HepG2 (cell line): ENCODE results near the gene NIT2. TPM values are rescaled to one million over a fixed set of nuclear protein-coding genes. Genes with fewer than 3 reads are reported as not detected.

Experiments used
- ATAD3A ChIP-seq: sonication (generic); formaldehyde crosslinking; IDR thresholded peaks from 2 replicates; pipeline ENCODE4 v1.4.0; 2020; ENCODE audit warnings: missing genetic modification reagents
- BCL6 ChIP-seq: IDR thresholded peaks from 2 replicates; pipeline ENCODE4 v1.6.1; 2016; ENCODE audit warnings: missing genetic modification reagents, missing compliant biosample characterization
- CBFB ChIP-seq: sonication (generic); formaldehyde crosslinking; IDR thresholded peaks from 2 replicates; pipeline ENCODE4 v1.4.0; 2020; ENCODE audit warnings: missing genetic modification reagents
- HNRNPLL ChIP-seq: fragments of 200-400 bp; formaldehyde crosslinking; IDR thresholded peaks from 2 replicates; pipeline ENCODE4 v1.6.1; 2017; ENCODE audit warnings: mild to moderate bottlenecking, low read depth, low read length; ENCODE audit not compliant: poor library complexity, severe bottlenecking
- ZNF33B ChIP-seq: sonication (generic); formaldehyde crosslinking; IDR thresholded peaks from 2 replicates; pipeline ENCODE4 v1.5.1; 2020; ENCODE audit warnings: mild to moderate bottlenecking, missing genetic modification reagents
- ZNF543 ChIP-seq: sonication (generic); formaldehyde crosslinking; IDR thresholded peaks from 2 replicates; pipeline ENCODE4 v1.4.0; 2020; ENCODE audit warnings: mild to moderate bottlenecking, missing genetic modification reagents
- polyA plus RNA-seq, 8 experiments: library from polyadenylated mRNA; depleted of rRNA in 3 of 8; stranded (reverse) in 7 of 8; unstranded in 1 of 8; fragments of >200 nt; fragmentation: Illumina TruSeq in 4 of 8; extraction: Trizol in 4 of 8; gene quantifications; 2 replicates each; pipeline versions ENCODE4 v1.2.1 to v1.2.3, GENCODE V29; 2011 to 2016; ENCODE audit warnings: low read depth in 4 of 8, missing spikeins in 1 of 8, mixed read lengths in 1 of 8; ENCODE audit not compliant: insufficient read depth in 1 of 8
- total RNA-seq, 5 experiments: library from RNA; depleted of rRNA; stranded (reverse); fragments of >200 nt; fragmentation: Illumina TruSeq; extraction: Trizol; gene quantifications; 2 replicates each; pipeline ENCODE4 v1.2.3, GENCODE V29; 2016; ENCODE audit warnings: low read depth in 1 of 5
- TF ChIP-seq, protein P1 (sequence below): sonication (generic); formaldehyde crosslinking; IDR thresholded peaks from 2 replicates; pipeline ENCODE4 v1.4.0; 2020; ENCODE audit warnings: missing genetic modification reagents, borderline replicate concordance
- TF ChIP-seq, protein P2 (sequence below): IDR thresholded peaks from 2 replicates; pipeline ENCODE4 v1.6.1; 2016; ENCODE audit warnings: control low read depth
- TF ChIP-seq, protein P3 (sequence below): sonication (generic); formaldehyde crosslinking; IDR thresholded peaks from 2 replicates; pipeline ENCODE4 v1.5.0; 2020; ENCODE audit warnings: mild to moderate bottlenecking, missing genetic modification reagents, moderate library complexity

Gene NIT2
- total and polyA plus RNA-seq, 2 of the 13 experiments (the other 11 are each of a cell fraction or from before 2014, with no cell fraction given), result 43.4 to 49.1 TPM

DNA sequence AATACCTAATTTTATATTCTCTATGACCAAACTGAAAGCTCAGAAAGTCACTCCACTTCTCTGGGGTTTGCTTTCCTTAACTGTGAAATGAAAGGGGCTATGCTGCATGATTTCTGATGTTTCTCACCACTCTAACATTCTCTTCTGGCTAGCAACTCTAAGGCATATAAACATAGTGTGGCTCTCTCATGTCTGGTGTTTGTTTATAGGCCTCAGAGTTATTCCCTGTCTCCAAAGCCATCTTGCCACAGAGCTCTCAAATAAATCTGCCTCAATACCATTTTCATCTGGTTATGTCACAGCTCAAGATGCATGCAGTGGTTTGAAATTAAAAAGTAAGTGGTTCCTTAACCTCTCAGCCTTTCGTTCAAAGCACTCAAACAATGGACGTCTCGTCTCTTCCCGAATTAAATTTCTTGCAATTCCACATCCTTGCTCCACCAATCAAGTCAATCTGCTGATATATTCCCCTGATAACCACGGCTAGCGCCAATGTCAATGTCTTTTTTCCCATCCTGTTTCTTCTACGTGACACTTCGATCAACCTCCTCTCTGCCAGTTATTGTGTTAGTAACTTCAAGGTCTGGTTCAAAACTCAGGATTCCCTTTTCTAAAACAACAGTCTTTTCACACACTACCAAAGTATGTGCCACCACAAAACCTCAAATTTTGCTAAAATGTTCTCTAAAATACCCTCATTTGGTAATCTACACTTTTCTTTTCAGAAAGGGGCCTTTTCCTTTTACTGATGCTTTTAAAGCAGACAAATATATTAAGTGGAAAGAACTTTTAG lies 50.4 kb downstream of the NIT2 start (continued):
- TF ChIP-seq, protein P1, sequence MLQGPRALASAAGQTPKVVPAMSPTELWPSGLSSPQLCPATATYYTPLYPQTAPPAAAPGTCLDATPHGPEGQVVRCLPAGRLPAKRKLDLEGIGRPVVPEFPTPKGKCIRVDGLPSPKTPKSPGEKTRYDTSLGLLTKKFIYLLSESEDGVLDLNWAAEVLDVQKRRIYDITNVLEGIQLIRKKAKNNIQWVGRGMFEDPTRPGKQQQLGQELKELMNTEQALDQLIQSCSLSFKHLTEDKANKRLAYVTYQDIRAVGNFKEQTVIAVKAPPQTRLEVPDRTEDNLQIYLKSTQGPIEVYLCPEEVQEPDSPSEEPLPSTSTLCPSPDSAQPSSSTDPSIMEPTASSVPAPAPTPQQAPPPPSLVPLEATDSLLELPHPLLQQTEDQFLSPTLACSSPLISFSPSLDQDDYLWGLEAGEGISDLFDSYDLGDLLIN (CRISPR knock-in tag), result no peak
- TF ChIP-seq CBFB (CRISPR knock-in tag) (no peak), ATAD3A (no peak), HNRNPLL (no peak), ZNF33B (CRISPR knock-in tag) (no peak), BCL6 (CRISPR knock-in tag) (no peak), ZNF543 (no peak)
- TF ChIP-seq, protein P2, sequence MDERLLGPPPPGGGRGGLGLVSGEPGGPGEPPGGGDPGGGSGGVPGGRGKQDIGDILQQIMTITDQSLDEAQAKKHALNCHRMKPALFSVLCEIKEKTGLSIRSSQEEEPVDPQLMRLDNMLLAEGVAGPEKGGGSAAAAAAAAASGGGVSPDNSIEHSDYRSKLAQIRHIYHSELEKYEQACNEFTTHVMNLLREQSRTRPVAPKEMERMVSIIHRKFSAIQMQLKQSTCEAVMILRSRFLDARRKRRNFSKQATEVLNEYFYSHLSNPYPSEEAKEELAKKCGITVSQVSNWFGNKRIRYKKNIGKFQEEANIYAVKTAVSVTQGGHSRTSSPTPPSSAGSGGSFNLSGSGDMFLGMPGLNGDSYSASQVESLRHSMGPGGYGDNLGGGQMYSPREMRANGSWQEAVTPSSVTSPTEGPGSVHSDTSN, result no peak
- TF ChIP-seq, protein P3, sequence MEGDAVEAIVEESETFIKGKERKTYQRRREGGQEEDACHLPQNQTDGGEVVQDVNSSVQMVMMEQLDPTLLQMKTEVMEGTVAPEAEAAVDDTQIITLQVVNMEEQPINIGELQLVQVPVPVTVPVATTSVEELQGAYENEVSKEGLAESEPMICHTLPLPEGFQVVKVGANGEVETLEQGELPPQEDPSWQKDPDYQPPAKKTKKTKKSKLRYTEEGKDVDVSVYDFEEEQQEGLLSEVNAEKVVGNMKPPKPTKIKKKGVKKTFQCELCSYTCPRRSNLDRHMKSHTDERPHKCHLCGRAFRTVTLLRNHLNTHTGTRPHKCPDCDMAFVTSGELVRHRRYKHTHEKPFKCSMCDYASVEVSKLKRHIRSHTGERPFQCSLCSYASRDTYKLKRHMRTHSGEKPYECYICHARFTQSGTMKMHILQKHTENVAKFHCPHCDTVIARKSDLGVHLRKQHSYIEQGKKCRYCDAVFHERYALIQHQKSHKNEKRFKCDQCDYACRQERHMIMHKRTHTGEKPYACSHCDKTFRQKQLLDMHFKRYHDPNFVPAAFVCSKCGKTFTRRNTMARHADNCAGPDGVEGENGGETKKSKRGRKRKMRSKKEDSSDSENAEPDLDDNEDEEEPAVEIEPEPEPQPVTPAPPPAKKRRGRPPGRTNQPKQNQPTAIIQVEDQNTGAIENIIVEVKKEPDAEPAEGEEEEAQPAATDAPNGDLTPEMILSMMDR (CRISPR knock-in tag), result no peak
